ENCODE measurements around the gene ITPR1. TPM values are rescaled to one million over a fixed set of nuclear protein-coding genes. Genes with fewer than 3 reads are reported as not detected.
"Not testable (repeated sequence)": the region's sequence is repeated elsewhere in the genome, so short reads cannot be mapped to it uniquely, and the experiment has no call there.

The ITPR1 gene
- total RNA-seq, 4 donors from 2014 or later: 12.1 to 68.7 (median 25.6) TPM

GRCh38 chr3:4587061-4587837 lies 94.1 kb downstream of the ITPR1 start:
- H3K27ac ChIP-seq: no peak overlapping the region
- no peak for TF ChIP-seq POLR2A (IDR thresholded peaks at IDR 0.05)
- no peak for TF ChIP-seq CTCF (IDR thresholded peaks at IDR 0.05)
- no peaks in the 10 kb centered on the region for H3K9me3 ChIP-seq
- H3K27me3 ChIP-seq: no peaks in the 10 kb centered on the region
- intact Hi-C loops (cut with DNase I): no loop called here
- DNase-seq: no peak
- no peak overlapping the region for H3K4me3 ChIP-seq
- 61 to 82% methylated on average over 8 of the region's 8 CpGs for WGBS, 2 donors
- H3K36me3 ChIP-seq: no peaks in the 10 kb centered on the region
- H3K4me1 ChIP-seq: peaks cover 9 to 59% (median 12%) of the 10 kb centered on the region in 3 donors

GRCh38 chr3:4587838-4588105 lies 94.6 kb downstream of the ITPR1 start:
- no peaks in the 10 kb centered on the region for H3K27me3 ChIP-seq
- H3K27ac ChIP-seq: no peak overlapping the region
- H3K36me3 ChIP-seq: no peaks in the 10 kb centered on the region
- peaks cover 8 to 53% (median 9%) of the 10 kb centered on the region in 3 donors for H3K4me1 ChIP-seq
- no peak overlapping the region for H3K4me3 ChIP-seq
- no peak for TF ChIP-seq POLR2A (IDR thresholded peaks at IDR 0.05)
- no peak for TF ChIP-seq CTCF (IDR thresholded peaks at IDR 0.05)
- H3K9me3 ChIP-seq: no peaks in the 10 kb centered on the region
- DNase-seq: no peak
- intact Hi-C loops (cut with DNase I): no loop called here

- 55 to 58% methylated on average over 4 of the region's 4 CpGs for WGBS, 2 donors
- TF ChIP-seq POLR2A (IDR thresholded peaks at IDR 0.05): no peak
- Histone ChIP-seq H3K4me1 (peaks cover 4 to 47% (median 9%) of the 10 kb centered on the region in 3 donors), H3K4me3 (no peak overlapping the region), H3K27ac (no peak overlapping the region), H3K36me3 (no peaks in the 10 kb centered on the region), H3K27me3 (no peaks in the 10 kb centered on the region), H3K9me3 (no peaks in the 10 kb centered on the region)
- DNase-seq: no peak
- intact Hi-C loops (cut with DNase I): no loop called here
Observed at GRCh38 chr3:4588466-4588865, 95.3 kb downstream of the ITPR1 start.

GRCh38 chr3:4589475-4590097 lies 96.4 kb downstream of the ITPR1 start:
- WGBS, 2 donors: 42 to 47% methylated on average over 4 of the region's 4 CpGs
- Histone ChIP-seq H3K27me3 (no peaks in the 10 kb centered on the region), H3K9me3 (no peaks in the 10 kb centered on the region), H3K27ac (no peak overlapping the region), H3K4me1 (peaks cover 0 to 37% (median 5%) of the 10 kb centered on the region in 3 donors), H3K36me3 (no peaks in the 10 kb centered on the region), H3K4me3 (no peak overlapping the region)
- DNase-seq: no peak
- no peak for TF ChIP-seq CTCF (IDR thresholded peaks at IDR 0.05)
- no peak for TF ChIP-seq POLR2A (IDR thresholded peaks at IDR 0.05)
- intact Hi-C loops (cut with DNase I): no loop called here

GRCh38 chr3:4590849-4591248 lies 97.7 kb downstream of the ITPR1 start:
- H3K4me3 ChIP-seq; H3K27me3 ChIP-seq; H3K27ac ChIP-seq; DNase-seq; intact Hi-C loops (cut with DNase I); H3K9me3 ChIP-seq; H3K36me3 ChIP-seq: not testable (repeated sequence)
- 94 to 97% methylated on average over 2 of the region's 2 CpGs for WGBS, 2 donors
- peaks cover 0 to 28% (median 5%) of the 10 kb centered on the region in 3 donors for H3K4me1 ChIP-seq

GRCh38 chr3:4591669-4592068 lies 98.5 kb downstream of the ITPR1 start:
- Histone ChIP-seq H3K9me3 (no peaks in the 10 kb centered on the region), H3K36me3 (no peaks in the 10 kb centered on the region), H3K4me1 (peaks cover 0 to 28% (median 5%) of the 10 kb centered on the region in 3 donors), H3K27me3 (no peaks in the 10 kb centered on the region), H3K27ac (no peak overlapping the region), H3K4me3 (no peak overlapping the region)
- no peak for TF ChIP-seq POLR2A (IDR thresholded peaks at IDR 0.05)
- no peak for TF ChIP-seq CTCF (IDR thresholded peaks at IDR 0.05)
- intact Hi-C loops (cut with DNase I): no loop called here
- 47 to 73% methylated on average over 3 of the region's 3 CpGs for WGBS, 2 donors
- no peak for DNase-seq

All from esophagus squamous epithelium (tissue), 5 donors.